CD4-positive, alpha-beta T cell treated with Interferon alpha-2 for 1 hour (primary cell): ENCODE data around the gene LMOD1.
"Not testable (repeated sequence)": the region's sequence is repeated elsewhere in the genome, so short reads cannot be mapped to it uniquely, and the experiment has no call there.

Experiments used
- DNase-seq, 2 donors: peaks; one replicate each; pipeline ENCODE4 v3.0.0-alpha.2; 2020 to 2022

LMOD1 gene

GRCh38 chr1:201912832-201913231 lies 33.5 kb downstream of the LMOD1 start:
- no peak for DNase-seq

GRCh38 chr1:201911826-201912571 lies 34.3 kb downstream of the LMOD1 start:
- DNase-seq, result no peak

- DNase-seq, result no peak
Measured at GRCh38 chr1:201907621-201908020, 38.7 kb downstream of the LMOD1 start.

- no peak for DNase-seq
Measured at GRCh38 chr1:201906336-201906735, 40.0 kb downstream of the LMOD1 start.

DNA sequence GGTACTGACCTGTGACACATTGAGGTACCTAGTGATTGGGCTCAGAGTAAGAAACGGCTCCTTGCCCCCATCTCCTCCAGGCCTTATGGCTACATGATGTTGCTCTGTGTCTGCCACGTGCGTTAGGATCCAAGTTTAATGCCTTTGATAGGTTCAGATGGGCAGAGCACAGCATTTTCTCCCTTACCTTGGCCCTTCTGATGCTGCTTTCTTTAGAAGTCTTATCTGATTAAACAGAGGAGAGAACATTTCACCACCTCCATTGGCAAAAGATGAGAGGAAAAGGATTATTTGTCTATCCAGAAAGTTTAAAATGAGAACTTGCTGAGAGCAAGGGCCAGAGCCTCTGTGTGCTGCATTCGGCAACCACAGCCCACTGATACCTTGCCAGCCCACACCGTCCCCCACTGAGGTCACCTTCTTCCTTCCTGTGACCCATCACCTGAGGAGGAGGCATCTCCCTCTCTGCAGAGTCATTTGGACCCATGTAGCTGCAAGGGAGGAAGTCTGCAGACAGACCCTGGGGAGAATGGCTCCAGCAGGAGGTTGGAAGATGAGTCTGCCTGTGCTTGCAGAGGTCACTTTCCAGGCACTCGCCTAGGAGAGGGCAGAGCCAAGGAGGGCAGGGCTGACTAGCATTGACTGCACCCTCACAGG lies 41.0 kb downstream of the LMOD1 start:
- no peak for DNase-seq

DNA sequence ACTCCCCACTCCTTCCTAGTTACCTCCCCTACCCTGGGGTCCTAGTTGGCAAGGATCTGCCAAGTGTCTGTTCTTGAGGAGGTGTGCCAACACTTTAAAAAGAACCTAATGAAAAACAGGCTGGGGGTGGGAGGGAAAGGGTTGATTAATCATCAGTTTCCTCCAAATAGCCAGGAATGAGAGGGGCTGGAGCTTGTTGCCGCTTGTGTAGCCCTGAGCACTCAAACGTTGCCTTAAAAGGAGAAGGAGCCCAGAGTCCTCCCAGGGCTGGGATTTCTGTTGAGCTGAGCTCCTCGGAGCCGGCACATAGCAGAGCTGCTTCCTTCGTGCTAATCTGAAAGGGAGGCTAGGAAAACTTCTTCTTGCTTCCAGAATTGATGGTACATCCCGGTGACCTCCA lies 41.8 kb downstream of the LMOD1 start:
- DNase-seq, result no peak

GRCh38 chr1:201903135-201903534 lies 43.2 kb downstream of the LMOD1 start:
- DNase-seq, result no peak

GRCh38 chr1:201902198-201902597 lies 44.1 kb downstream of the LMOD1 start:
- DNase-seq, result no peak

GRCh38 chr1:201901036-201901435 lies 45.3 kb downstream of the LMOD1 start:
- not testable (repeated sequence) for DNase-seq

DNA sequence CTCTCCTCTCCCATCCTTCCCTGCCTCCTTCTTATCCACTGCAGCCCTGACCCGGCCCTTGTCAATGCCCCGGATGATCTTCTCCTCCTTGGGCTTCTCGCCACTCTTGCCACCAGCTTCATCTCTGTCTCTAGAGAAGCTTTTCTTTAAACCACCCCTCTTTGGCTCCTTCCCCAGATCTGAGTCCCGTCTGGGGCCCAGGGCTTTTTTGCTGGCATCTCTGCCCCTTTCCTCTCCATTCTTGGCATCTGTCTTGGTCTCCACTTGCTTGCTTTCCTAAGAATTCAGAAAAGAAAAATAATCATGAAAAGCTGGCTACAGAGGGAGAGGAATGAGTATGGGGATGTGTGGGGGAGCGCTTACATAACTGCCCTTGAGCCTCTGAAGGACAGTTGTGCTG lies 45.9 kb downstream of the LMOD1 start:
- DNase-seq, result no peak

DNA sequence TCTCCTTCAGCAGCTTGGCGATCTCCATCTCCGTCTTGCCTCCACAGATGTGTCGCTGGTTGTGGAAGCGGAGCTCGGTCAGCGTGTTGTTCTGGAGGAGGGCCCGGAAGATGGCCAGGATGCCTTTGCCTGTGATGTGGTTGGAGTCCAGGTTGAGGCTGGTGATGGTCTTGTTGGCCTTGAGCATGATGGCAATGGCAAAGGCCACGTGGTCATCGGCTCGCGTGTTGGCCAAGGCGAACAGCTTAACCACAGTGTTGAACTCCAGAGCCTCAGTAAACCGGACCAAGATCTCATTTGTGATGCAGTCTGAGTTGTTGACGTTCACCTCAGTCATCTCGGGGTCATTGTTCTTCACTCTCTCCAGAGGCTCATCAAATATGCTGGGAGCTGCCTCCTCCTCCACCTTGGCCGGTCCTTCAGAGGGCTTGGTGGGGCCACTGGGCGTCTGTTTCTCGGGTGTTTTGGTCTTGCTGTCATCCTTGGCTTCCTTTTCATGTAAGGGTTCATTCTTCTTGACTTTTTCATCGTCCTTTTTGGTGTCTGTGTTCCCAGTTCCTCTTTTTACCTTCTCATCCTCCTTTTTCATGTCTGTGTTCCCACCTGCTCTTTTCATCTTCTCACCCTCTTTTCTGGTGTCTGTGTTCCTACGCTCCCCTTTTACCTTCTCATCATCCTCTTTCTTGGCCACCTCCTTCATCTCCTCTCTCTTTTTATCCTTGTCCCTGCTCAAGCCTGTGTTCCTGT lies 46.5 kb downstream of the LMOD1 start:
- DNase-seq, result no peak

GRCh38 chr1:201898992-201899391 lies 47.4 kb downstream of the LMOD1 start:
- DNase-seq, result no peak

GRCh38 chr1:201898240-201898894 lies 48.0 kb downstream of the LMOD1 start:
- DNase-seq, result no peak

GRCh38 chr1:201896951-201897391 lies 49.4 kb downstream of the LMOD1 start:
- no peak for DNase-seq

DNA sequence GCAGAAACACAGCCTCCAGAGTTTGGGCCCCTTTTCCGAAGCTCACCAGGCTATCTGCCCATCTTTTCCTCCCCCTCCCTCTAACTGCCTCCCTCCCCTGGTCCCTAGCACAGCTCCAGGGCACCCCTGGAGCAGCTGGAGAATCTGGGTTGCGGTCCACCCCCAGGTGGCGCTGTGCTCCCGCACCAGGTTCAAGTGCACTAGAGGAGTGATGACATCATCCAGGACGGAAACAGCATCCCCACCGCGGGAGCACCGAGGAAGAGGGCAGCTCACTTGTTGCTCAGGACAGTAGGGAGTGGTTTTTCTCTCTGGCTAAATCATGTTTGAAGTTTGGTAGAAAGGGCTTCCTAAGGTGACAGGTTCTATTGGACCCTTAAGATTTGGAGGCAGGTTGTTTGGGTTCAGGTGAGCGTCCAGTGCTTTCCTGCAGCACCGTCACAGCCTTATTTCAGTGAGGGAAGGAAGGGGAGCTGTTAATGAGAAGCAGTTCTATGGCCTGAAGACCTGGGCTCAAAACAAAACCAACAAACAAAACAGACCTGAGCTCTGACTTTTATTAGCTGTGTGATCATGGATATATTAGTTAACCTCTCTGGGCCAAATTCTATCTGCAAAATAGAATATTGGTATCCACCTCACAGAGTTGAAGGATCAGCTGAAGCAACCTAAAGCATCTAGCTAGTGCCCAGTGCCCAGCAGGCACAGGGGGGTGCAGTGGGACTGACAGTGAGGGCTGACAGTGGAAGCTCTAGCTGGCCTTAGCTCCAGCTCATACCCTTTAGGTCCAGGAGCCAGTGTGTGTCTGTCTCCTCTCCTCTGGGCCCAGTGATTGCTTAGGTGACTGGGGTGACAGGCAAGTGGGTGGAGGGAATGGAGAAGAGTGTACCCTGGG lies 50.2 kb downstream of the LMOD1 start:
- peak; percentile 78 to 84 for DNase-seq

- no peak for DNase-seq
Measured at GRCh38 chr1:201895120-201895665, 51.2 kb downstream of the LMOD1 start.

DNA sequence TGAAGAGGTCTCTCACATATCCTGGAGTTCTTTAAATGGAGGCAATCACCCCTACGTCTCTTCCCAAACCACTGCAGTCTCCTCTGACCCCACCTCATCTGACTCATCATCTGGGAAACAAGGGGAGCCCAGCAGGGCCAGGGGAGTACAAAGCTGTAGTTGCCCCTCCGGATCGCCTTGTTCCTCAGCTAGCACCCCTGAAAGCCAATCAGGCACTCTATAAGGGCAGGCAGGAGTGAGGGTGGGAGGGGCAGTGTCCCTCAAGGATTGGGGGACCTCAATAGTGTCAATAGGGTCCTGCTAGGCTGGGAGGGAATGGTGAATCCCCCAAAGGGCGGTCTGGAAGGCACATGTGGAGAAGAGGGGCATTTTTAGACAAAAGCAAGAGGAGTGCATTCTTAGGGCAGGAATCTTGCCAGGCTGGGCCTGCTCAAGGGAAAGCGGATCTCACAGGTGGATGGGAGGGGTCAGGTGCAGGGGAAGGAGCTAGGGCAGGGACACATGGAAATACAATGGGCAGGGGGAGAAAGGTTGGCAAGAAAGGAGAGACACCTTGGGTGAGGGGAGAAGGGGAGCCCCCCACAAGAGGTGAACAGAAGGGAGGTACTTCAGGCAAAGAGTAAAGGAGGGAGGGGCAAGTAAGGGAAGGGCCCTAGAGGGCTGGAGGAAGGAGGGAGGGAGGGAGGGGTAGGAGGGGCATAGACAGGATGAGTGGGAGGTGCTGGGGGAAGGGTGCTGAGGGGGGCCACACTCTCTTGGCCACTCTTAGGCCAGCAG lies 51.8 kb downstream of the LMOD1 start:
- DNase-seq, result no peak

GRCh38 chr1:201893431-201893830 lies 52.9 kb downstream of the LMOD1 start:
- no peak for DNase-seq

DNA sequence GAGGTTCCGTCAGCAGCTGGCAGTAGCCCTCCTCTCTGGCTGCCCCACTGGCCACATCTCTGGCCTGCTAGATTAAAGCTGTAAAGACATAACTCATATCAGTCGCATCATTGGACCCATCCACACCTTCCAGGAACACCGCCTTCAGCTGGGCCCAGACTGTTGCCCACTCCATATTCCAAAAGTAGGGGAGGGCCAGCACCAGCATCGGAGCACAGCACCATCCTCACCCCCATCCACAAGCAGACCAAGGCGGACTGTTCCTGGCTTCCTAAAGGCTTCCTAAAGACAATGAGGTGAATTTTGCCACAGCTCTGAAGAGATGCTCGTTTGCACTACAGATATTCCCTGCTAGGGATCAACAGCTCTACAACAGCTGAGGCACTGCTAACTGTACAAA lies 54.1 kb downstream of the LMOD1 start:
- DNase-seq, result no peak

GRCh38 chr1:201891451-201892045 lies 54.8 kb downstream of the LMOD1 start:
- DNase-seq, result no peak
